Endothelial cell of umbilical vein (primary cell): ENCODE measurements around the gene ARHGAP10.

Experiments
- CTCF ChIP-seq, 2 donors: IDR thresholded peaks; 1 replicate in 1 of 2; 2 replicates in 1 of 2; pipeline ENCODE4 v1.5.1; 2011; ENCODE audit warnings: low read length in 2 of 2, mild to moderate bottlenecking in 2 of 2, moderate library complexity in 2 of 2, control low read depth in 1 of 2, inconsistent platforms in 1 of 2, low read depth in 1 of 2; ENCODE audit not compliant: insufficient read depth in 1 of 2; ENCODE audit errors: extremely low read depth in 1 of 2
- EZH2 ChIP-seq: IDR thresholded peaks from 2 replicates; pipeline ENCODE4 v1.6.1; 2012; ENCODE audit warnings: borderline replicate concordance, low read depth, mild to moderate bottlenecking, moderate library complexity, low read length, inconsistent platforms; ENCODE audit not compliant: severe bottlenecking
- POLR2A ChIP-seq: IDR thresholded peaks from 2 replicates; pipeline ENCODE4 v1.6.1; 2012; ENCODE audit warnings: low read depth, mild to moderate bottlenecking, control low read depth, low read length

- TF ChIP-seq CTCF (IDR thresholded peaks at IDR 0.05; ENCODE audit: extremely low read depth in 1 of 2, insufficient read depth in 1 of 2, low read depth in 1 of 2, low read length in 2 of 2) = no peak
- TF ChIP-seq EZH2 = no peak
- no peak for TF ChIP-seq POLR2A
These were observed 91.2 kb downstream of the ARHGAP10 start for GRCh38 chr4:147823130-147823529.
